Esophagus muscularis mucosa (tissue), 4 donors: Measurements from ENCODE around the gene SLC4A5. TPM values are rescaled to one million over a fixed set of nuclear protein-coding genes. Genes with fewer than 3 reads are reported as not detected.
A peak's percentile ranks its signal among the peaks of the same experiment; 100 is the strongest.

ENCODE experiments used
- DNase-seq: peaks from one replicate; pipeline ENCODE4 v3.0.0-alpha.2; 2017; ENCODE audit errors: extremely low spot score
- H3K27ac ChIP-seq, 4 donors: fragments of 200-600 bp; sonication (generic); replicated peaks in 1 of 4; 1 replicate in 3 of 4; 2 replicates in 1 of 4; pipeline ENCODE4 v1.5.1; 2016 to 2019; ENCODE audit warnings: mild to moderate bottlenecking in 1 of 4
- H3K27me3 ChIP-seq, 4 donors: fragments of 200-600 bp; sonication (generic); one replicate each; pipeline versions ENCODE4 v1.5.1 to v1.6.0; 2016 to 2019
- H3K36me3 ChIP-seq, 4 donors: fragments of 200-600 bp; sonication (generic); one replicate each; pipeline ENCODE4 v1.5.1; 2016 to 2019
- H3K4me1 ChIP-seq, 4 donors: fragments of 200-600 bp; sonication (generic); one replicate each; pipeline ENCODE4 v1.5.1; 2016 to 2019
- H3K4me3 ChIP-seq, 4 donors: fragments of 200-600 bp; sonication (generic); 1 replicate in 2 of 4; 2 replicates in 2 of 4; pipeline ENCODE4 v1.5.1; 2016 to 2019; ENCODE audit warnings: mild to moderate bottlenecking in 4 of 4, moderate library complexity in 1 of 4
- H3K9me3 ChIP-seq, 4 donors: fragments of 200-600 bp; sonication (generic); 1 replicate in 3 of 4; 2 replicates in 1 of 4; pipeline ENCODE4 v1.5.1; 2016 to 2019
- EP300 ChIP-seq: sonication (generic); formaldehyde crosslinking; IDR thresholded peaks from one replicate; pipeline ENCODE4 v1.6.1; 2017; ENCODE audit warnings: antibody characterized with exemption
- POLR2A ChIP-seq: fragments of 450-650 bp; IDR thresholded peaks from one replicate; pipeline ENCODE4 v1.6.1; 2017; ENCODE audit warnings: antibody characterized with exemption, moderate library complexity, mild to moderate bottlenecking, low read depth
- POLR2AphosphoS5 ChIP-seq, 2 donors: sonication (generic); formaldehyde crosslinking; IDR thresholded peaks; one replicate each; pipeline ENCODE4 v1.6.1; 2017; ENCODE audit warnings: antibody characterized with exemption in 2 of 2
- WGBS: methylation state at CpG from one replicate; pipeline ENCODE4 v1.1.5; 2018; 5-methylcytosine and 5-hydroxymethylcytosine counted together
- intact Hi-C: fragments of 100-400 bp; cut with DNase I; formaldehyde crosslinking; loops from one replicate; pipeline ENCODE4 v1.15.1; 2023
- total RNA-seq, 4 donors: library from RNA; depleted of rRNA; stranded (reverse); fragments of >200 nt; gene quantifications; one replicate each; pipeline versions ENCODE4 v1.1.0 to v1.2.1, GENCODE V29; 2016
- TF ChIP-seq, protein P1 (sequence below), 3 experiments: fragments of 200-600 bp in 2 of 3; fragments of 450-650 bp in 1 of 3; sonication (generic) in 2 of 3; IDR thresholded peaks; one replicate each; pipeline ENCODE4 v1.5.1; 2017 to 2019; ENCODE audit warnings: antibody characterized with exemption in 3 of 3, mild to moderate bottlenecking in 2 of 3, moderate library complexity in 1 of 3

The SLC4A5 gene
- total RNA-seq, 4 donors from 2014 or later, result 0.50 to 1.8 (median 1.4) TPM

GRCh38 chr2:74367789-74368188 lies 24.6 kb upstream of the SLC4A5 start:
- no peaks in the 10 kb centered on the region for H3K9me3 ChIP-seq
- peaks cover 0 to 16% (median 10%) of the 10 kb centered on the region in 4 donors for H3K4me1 ChIP-seq
- intact Hi-C loops, result no loop called here
- DNase-seq, result no peak
- WGBS, result 100% methylated on average over 6 of the region's 7 CpGs
- H3K36me3 ChIP-seq, result peaks cover 87 to 91% (median 88%) of the 10 kb centered on the region in 4 donors
- TF ChIP-seq POLR2A (no peak), EP300 (no peak), POLR2AphosphoS5 (IDR thresholded peaks at IDR 0.05) (no peak)
- TF ChIP-seq, protein P1, sequence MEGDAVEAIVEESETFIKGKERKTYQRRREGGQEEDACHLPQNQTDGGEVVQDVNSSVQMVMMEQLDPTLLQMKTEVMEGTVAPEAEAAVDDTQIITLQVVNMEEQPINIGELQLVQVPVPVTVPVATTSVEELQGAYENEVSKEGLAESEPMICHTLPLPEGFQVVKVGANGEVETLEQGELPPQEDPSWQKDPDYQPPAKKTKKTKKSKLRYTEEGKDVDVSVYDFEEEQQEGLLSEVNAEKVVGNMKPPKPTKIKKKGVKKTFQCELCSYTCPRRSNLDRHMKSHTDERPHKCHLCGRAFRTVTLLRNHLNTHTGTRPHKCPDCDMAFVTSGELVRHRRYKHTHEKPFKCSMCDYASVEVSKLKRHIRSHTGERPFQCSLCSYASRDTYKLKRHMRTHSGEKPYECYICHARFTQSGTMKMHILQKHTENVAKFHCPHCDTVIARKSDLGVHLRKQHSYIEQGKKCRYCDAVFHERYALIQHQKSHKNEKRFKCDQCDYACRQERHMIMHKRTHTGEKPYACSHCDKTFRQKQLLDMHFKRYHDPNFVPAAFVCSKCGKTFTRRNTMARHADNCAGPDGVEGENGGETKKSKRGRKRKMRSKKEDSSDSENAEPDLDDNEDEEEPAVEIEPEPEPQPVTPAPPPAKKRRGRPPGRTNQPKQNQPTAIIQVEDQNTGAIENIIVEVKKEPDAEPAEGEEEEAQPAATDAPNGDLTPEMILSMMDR (IDR thresholded peaks at IDR 0.05), result no peak
- no peak overlapping the region for H3K4me3 ChIP-seq
- H3K27me3 ChIP-seq, result no peaks in the 10 kb centered on the region
- H3K27ac ChIP-seq, result no peak overlapping the region

DNA sequence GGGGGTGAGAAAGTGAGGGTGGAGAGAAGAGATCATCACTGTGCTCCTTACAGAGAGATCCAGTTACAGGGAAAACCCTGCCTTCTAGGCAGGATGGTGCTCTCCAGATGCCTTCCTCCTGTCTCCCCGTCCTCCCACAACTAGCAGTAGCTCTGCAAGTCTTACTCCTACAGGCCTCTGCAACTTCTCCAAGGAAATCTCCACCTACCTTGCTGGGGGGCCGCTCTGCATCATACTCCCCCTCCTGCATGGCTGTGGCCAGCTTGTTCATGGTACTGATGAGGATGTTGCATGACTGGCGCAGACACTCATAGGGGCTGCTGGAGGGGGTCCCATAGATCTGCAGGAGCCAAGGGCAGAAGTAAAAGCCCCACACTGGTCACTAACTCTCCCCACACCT lies 22.8 kb upstream of the SLC4A5 start:
- Histone ChIP-seq H3K9me3 (no peaks in the 10 kb centered on the region), H3K4me1 (peaks cover 0 to 9% (median 6%) of the 10 kb centered on the region in 4 donors), H3K27me3 (no peaks in the 10 kb centered on the region), H3K4me3 (no peak overlapping the region), H3K36me3 (peaks cover 100% of the 10 kb centered on the region in 4 donors), H3K27ac (no peak overlapping the region)
- intact Hi-C loops, result no loop called here
- no peak for DNase-seq
- WGBS, result 100% methylated on average over 2 of the region's 3 CpGs
- TF ChIP-seq EP300 (no peak), POLR2AphosphoS5 (IDR thresholded peaks at IDR 0.05) (no peak), POLR2A (no peak)
- TF ChIP-seq, protein P1 (IDR thresholded peaks at IDR 0.05), result no peak

DNA sequence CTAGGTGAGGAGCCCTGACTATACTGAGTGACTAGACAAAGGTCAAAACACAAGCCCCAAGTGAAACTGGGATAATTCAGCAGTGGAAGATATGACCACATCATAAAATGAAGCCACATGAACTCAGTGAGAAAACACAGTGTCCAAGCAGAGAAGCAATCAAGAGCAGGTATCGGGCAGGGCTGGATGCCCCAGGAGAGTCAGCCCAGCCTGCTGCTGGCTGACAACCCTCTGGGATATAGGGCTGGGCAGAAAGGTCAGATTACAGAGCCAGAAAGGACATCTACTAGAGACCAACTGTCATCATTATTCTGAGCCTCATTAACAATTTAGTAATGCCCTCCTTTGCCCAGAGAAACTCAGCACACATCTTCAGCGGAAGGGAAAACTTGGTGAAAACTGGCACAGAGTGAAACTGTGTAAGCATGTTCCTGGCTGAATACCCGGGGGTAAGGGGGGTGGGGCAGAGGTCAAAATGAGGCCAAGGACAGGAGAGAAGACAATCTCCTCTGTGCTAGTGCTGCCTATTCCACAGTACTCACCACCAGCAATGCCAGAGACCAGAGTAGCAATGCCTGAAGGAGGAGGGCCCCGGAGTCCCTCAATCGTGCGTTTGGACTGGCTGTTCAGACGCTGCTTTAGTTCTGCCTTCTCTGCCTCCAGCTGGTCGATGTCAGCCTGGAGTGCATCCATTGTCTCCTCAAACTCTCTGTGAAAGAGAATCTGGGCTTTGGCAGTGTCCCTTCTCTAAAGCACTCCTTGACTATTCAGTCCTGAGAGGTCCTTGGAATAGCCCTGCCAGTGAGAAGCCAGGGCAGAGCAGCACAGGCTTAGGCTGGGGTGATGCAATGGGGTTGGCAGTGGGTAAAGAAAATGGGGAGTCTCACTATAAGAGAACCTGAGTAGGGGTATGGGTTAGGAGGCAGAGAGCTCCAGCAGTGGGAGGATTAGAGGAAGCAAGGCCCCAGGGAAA lies 21.6 kb upstream of the SLC4A5 start:
- H3K4me1 ChIP-seq, result peaks cover 0 to 9% (median 6%) of the 10 kb centered on the region in 4 donors
- intact Hi-C loops, result no loop called here
- H3K27me3 ChIP-seq, result no peaks in the 10 kb centered on the region
- H3K27ac ChIP-seq, result peak overlapping the region in 1 of 4 donors; percentile 10
- H3K9me3 ChIP-seq, result no peaks in the 10 kb centered on the region
- peaks cover 100% of the 10 kb centered on the region in 4 donors for H3K36me3 ChIP-seq
- DNase-seq, result no peak
- TF ChIP-seq, protein P1 (IDR thresholded peaks at IDR 0.05), result no peak
- TF ChIP-seq POLR2AphosphoS5 (IDR thresholded peaks at IDR 0.05), result no peak
- no peak for TF ChIP-seq POLR2A
- TF ChIP-seq EP300, result no peak
- H3K4me3 ChIP-seq, result no peak overlapping the region
- WGBS, result 70% methylated on average over 8 of the region's 8 CpGs

DNA sequence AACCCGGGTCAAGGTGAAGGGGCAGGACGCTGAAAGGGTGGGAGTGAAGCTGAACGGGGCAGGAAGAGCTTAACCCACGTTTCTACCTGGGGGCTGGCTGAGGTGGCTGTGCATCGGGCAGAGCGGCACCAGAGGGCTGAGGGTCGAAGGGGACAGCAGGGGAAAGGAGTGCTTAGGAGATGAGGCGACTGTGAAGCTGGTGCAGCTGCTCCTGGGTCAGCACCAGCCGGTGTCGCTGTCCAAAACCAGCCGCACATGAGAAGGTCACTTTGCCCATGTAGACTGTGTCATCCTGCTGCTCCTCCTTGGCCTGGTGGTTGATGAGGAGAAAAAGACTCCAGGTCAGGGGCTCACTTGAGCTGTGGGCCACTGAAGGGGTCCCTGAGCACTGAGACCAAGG lies 18.1 kb upstream of the SLC4A5 start:
- Histone ChIP-seq H3K4me1 (peaks cover 0 to 9% (median 5%) of the 10 kb centered on the region in 4 donors), H3K27me3 (no peaks in the 10 kb centered on the region), H3K27ac (no peak overlapping the region), H3K9me3 (no peaks in the 10 kb centered on the region), H3K36me3 (peaks cover 82 to 100% (median 99%) of the 10 kb centered on the region in 4 donors), H3K4me3 (no peak overlapping the region)
- no peak for DNase-seq
- 88% methylated on average over 11 of the region's 11 CpGs for WGBS
- intact Hi-C loops, result no loop called here
- TF ChIP-seq, protein P1 (IDR thresholded peaks at IDR 0.05), result no peak
- TF ChIP-seq POLR2A (no peak), POLR2AphosphoS5 (IDR thresholded peaks at IDR 0.05) (no peak), EP300 (no peak)
